Central memory CD8-positive, alpha-beta T cell (primary cell): ENCODE data around the gene C15orf61.
A peak's percentile ranks its signal among the peaks of the same experiment; 100 is the strongest.

ENCODE experiments used
- ATAC-seq: fragments of 150-1000 bp; cut with Tn5 transposase; replicated peaks from 2 replicates; pipeline ENCODE4 v1.10.0; 2022; ENCODE audit warnings: mild to moderate bottlenecking, moderate FRiP score, moderate number of reproducible peaks; ENCODE audit not compliant: poor library complexity, severe bottlenecking; ENCODE audit errors: extremely low read depth
- DNase-seq, 2 donors: peaks; one replicate each; pipeline ENCODE4 v3.0.0; 2021; ENCODE audit warnings: low spot score in 2 of 2
- H3K27ac Mint-ChIP-seq: one replicate; pipeline ENCODE4 v1.8.0; 2022; ENCODE audit warnings: low read depth, mild to moderate bottlenecking, moderate library complexity, mixed read lengths
- H3K27me3 Mint-ChIP-seq: one replicate; pipeline ENCODE4 v1.8.0; 2022; ENCODE audit warnings: mixed read lengths
- H3K36me3 Mint-ChIP-seq: one replicate; pipeline ENCODE4 v1.8.0; 2022; ENCODE audit warnings: mild to moderate bottlenecking, moderate library complexity, mixed read lengths; ENCODE audit not compliant: insufficient read depth
- H3K4me1 Mint-ChIP-seq: one replicate; pipeline ENCODE4 v1.8.0; 2022; ENCODE audit warnings: mixed read lengths
- H3K4me3 Mint-ChIP-seq: one replicate; pipeline ENCODE4 v1.8.0; 2022; ENCODE audit warnings: mild to moderate bottlenecking, moderate library complexity, mixed read lengths
- H3K9me3 Mint-ChIP-seq: one replicate; pipeline ENCODE4 v1.8.0; 2022; ENCODE audit warnings: mixed read lengths

C15orf61 gene

GRCh38 chr15:67547064-67547463, 26.1 kb downstream of the C15orf61 start:
- no peak for DNase-seq
- Mint-ChIP-seq H3K4me3 (no peak overlapping the region), H3K36me3 (peaks cover 9% of the 10 kb centered on the region), H3K9me3 (no peaks in the 10 kb centered on the region), H3K27me3 (no peaks in the 10 kb centered on the region), H3K27ac (no peak overlapping the region), H3K4me1 (peaks cover 29% of the 10 kb centered on the region)
- no peak for ATAC-seq

DNA sequence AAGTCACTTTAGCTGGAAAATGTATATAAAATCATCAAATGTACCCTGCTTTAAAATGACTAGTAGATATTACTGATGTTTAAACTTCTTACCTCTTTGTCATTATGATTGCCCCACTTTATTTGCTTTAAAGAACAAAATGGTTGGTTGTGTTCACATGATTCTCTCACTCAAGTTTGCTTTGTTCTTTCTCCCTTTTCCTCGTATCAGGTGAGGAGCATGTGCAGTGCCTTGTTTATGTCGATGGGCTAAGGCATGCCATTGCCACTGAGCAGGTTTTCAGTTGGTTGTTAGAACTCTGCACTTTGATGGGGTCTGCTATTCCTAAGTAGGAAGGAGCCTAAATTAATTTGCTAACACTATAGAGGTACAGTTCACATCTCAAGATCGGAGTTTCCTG, 26.9 kb downstream of the C15orf61 start:
- no peaks in the 10 kb centered on the region for H3K9me3 Mint-ChIP-seq
- DNase-seq (no peak), ATAC-seq (no peak)
- no peaks in the 10 kb centered on the region for H3K27me3 Mint-ChIP-seq
- H3K4me3 Mint-ChIP-seq = no peak overlapping the region
- no peak overlapping the region for H3K27ac Mint-ChIP-seq
- H3K4me1 Mint-ChIP-seq = peaks cover 28% of the 10 kb centered on the region
- peaks cover 9% of the 10 kb centered on the region for H3K36me3 Mint-ChIP-seq

GRCh38 chr15:67548236-67548852, 27.4 kb downstream of the C15orf61 start:
- Mint-ChIP-seq H3K27ac (no peak overlapping the region), H3K4me1 (peaks cover 23% of the 10 kb centered on the region)
- no peak for DNase-seq

DNA sequence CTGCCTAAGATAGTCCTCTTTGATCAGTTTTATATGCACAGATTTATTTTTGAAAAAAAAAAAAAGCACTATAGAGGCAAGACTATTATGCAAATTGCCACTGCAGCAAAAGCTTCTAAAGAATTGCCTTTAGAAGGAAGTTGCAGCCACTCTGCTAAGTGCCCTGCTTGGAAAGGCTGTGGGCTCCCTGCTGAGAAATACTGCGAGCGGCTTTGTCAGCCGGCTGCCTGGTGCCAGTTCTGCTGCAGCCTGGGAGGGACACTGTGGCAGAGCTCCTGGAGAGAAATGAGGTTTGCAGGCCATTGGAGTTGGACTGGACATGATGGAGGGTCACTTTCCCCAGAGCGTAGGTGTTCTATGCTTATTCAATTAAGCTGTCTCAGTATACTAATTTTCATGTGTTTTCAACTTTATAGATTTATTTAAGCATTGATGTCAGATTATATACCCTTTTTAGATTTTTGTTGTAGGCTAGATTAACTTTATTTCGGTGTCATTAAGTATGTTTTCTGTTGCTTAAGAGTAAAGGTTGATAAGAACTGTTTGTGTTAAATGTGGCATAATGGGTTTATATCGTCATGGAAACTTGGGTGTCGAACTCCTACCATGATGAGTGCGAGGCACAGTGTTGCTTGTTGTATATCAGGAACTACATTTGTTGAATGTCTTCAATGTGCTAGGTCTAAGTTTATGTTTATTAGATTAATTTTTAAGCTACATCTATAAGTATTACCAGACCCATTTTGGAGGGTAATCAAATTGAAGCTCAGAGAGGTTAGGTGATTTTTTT, 28.1 kb downstream of the C15orf61 start:
- no peaks in the 10 kb centered on the region for H3K9me3 Mint-ChIP-seq

More at GRCh38 chr15:67548236-67548852, 27.4 kb downstream of the C15orf61 start:
- peaks cover 8% of the 10 kb centered on the region for H3K36me3 Mint-ChIP-seq
- no peaks in the 10 kb centered on the region for H3K9me3 Mint-ChIP-seq
- no peaks in the 10 kb centered on the region for H3K27me3 Mint-ChIP-seq
- ATAC-seq = no peak
- H3K4me3 Mint-ChIP-seq = no peak overlapping the region

DNA sequence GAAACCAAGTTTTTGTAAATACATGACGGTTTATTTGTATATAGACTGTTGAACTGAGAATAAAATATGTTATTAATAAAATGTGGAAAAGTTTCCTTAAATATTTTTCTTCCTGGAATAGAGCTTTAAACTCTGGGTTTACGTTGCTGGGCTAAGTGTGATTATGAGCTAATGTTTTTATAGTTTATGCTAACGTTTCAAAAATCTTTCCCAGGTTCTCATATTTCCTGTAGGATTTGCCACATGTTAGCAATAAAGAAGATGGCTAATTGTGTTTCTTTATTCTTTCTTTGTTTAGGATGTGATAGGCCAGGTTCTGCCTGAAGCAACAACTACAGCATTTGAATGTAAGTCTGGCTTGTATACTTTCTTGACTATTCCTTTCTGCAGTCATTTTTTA, 28.8 kb downstream of the C15orf61 start:
- peaks cover 12% of the 10 kb centered on the region for H3K4me1 Mint-ChIP-seq
- peaks cover 9% of the 10 kb centered on the region for H3K36me3 Mint-ChIP-seq
- no peak overlapping the region for H3K27ac Mint-ChIP-seq
- DNase-seq = no peak
- H3K4me3 Mint-ChIP-seq = no peak overlapping the region
- no peaks in the 10 kb centered on the region for H3K9me3 Mint-ChIP-seq
- no peaks in the 10 kb centered on the region for H3K27me3 Mint-ChIP-seq
- ATAC-seq = no peak

More for the DNA sequence above, 28.1 kb downstream of the C15orf61 start:
- DNase-seq (no peak), ATAC-seq (no peak)
- no peak overlapping the region for H3K27ac Mint-ChIP-seq
- no peaks in the 10 kb centered on the region for H3K27me3 Mint-ChIP-seq
- H3K4me1 Mint-ChIP-seq = peaks cover 16% of the 10 kb centered on the region
- H3K4me3 Mint-ChIP-seq = no peak overlapping the region
- peaks cover 7% of the 10 kb centered on the region for H3K36me3 Mint-ChIP-seq

DNA sequence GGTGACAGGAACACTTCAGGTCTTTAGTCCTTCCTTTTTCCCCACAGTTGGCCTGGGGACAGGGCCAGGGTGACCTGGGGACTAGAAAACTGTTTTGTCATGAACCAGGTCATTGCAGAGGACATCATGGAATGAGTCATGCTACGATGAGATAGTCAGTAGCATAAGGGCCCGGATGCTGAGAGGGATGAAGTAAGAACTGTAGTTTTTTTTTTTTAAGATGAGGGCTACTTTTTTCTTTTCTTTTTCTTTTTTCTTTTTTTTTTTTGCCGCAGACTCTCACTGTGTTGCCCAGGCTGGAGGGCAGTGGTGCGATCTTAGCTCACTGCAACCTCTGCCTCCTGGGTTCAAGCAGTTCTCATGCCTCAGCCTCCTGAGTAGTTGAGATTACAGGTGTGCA, 29.6 kb downstream of the C15orf61 start:
- H3K27me3 Mint-ChIP-seq = no peaks in the 10 kb centered on the region
- H3K4me3 Mint-ChIP-seq = no peak overlapping the region
- peaks cover 9% of the 10 kb centered on the region for H3K36me3 Mint-ChIP-seq
- DNase-seq (no peak), ATAC-seq (no peak)
- peaks cover 11% of the 10 kb centered on the region for H3K4me1 Mint-ChIP-seq
- H3K9me3 Mint-ChIP-seq = no peaks in the 10 kb centered on the region
- no peak overlapping the region for H3K27ac Mint-ChIP-seq

GRCh38 chr15:67551207-67551743, 30.3 kb downstream of the C15orf61 start:
- peaks cover 9% of the 10 kb centered on the region for H3K36me3 Mint-ChIP-seq
- no peak overlapping the region for H3K27ac Mint-ChIP-seq
- DNase-seq (no peak), ATAC-seq (no peak)
- H3K4me1 Mint-ChIP-seq = peaks cover 15% of the 10 kb centered on the region
- no peak overlapping the region for H3K4me3 Mint-ChIP-seq
- no peaks in the 10 kb centered on the region for H3K9me3 Mint-ChIP-seq
- no peaks in the 10 kb centered on the region for H3K27me3 Mint-ChIP-seq

DNA sequence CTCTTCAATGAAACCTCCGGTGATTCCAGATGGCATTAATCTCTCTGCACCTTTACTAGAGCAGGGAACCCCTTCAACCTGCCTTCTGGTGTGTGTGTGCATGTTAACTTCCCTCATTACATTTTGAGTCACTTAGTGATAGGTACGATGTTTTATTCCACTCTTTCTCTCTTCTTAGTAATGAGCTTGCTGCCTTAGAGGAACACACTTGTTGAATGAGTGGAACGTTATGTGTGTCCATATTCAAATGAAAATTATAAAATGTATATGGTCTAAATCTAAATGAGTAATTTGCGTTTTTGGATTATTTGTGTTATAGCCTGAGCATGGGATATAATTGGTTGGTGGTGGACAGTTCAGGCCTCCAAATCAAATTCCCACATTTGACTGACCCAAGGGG, 33.6 kb downstream of the C15orf61 start:
- peaks cover 33% of the 10 kb centered on the region for H3K4me1 Mint-ChIP-seq
- H3K9me3 Mint-ChIP-seq = no peaks in the 10 kb centered on the region

GRCh38 chr15:67556976-67557570, 36.1 kb downstream of the C15orf61 start:
- peak; percentile 28 for ATAC-seq
- Mint-ChIP-seq H3K27ac (no peak overlapping the region), H3K36me3 (peaks cover 10% of the 10 kb centered on the region), H3K27me3 (no peaks in the 10 kb centered on the region), H3K9me3 (no peaks in the 10 kb centered on the region), H3K4me3 (no peak overlapping the region), H3K4me1 (peaks cover 33% of the 10 kb centered on the region)
- DNase-seq = no peak

More for the DNA sequence above, 33.6 kb downstream of the C15orf61 start:
- Mint-ChIP-seq H3K4me3 (no peak overlapping the region), H3K27ac (no peak overlapping the region), H3K27me3 (no peaks in the 10 kb centered on the region), H3K36me3 (peaks cover 10% of the 10 kb centered on the region)
- ATAC-seq = no peak
- DNase-seq = no peak

- Mint-ChIP-seq H3K9me3 (no peaks in the 10 kb centered on the region), H3K27me3 (no peaks in the 10 kb centered on the region), H3K36me3 (peaks cover 10% of the 10 kb centered on the region), H3K4me3 (no peak overlapping the region), H3K27ac (no peak overlapping the region), H3K4me1 (peaks cover 39% of the 10 kb centered on the region)
- ATAC-seq (no peak), DNase-seq (no peak)
These were observed 37.6 kb downstream of the C15orf61 start for GRCh38 chr15:67558502-67558901.

- no peak overlapping the region for H3K4me3 Mint-ChIP-seq
- no peaks in the 10 kb centered on the region for H3K27me3 Mint-ChIP-seq
- H3K4me1 Mint-ChIP-seq = peaks cover 43% of the 10 kb centered on the region
- H3K36me3 Mint-ChIP-seq = peaks cover 8% of the 10 kb centered on the region
- ATAC-seq (no peak), DNase-seq (no peak)
- H3K27ac Mint-ChIP-seq = no peak overlapping the region
- no peaks in the 10 kb centered on the region for H3K9me3 Mint-ChIP-seq
These were observed 38.2 kb downstream of the C15orf61 start for GRCh38 chr15:67559158-67559557.

DNA sequence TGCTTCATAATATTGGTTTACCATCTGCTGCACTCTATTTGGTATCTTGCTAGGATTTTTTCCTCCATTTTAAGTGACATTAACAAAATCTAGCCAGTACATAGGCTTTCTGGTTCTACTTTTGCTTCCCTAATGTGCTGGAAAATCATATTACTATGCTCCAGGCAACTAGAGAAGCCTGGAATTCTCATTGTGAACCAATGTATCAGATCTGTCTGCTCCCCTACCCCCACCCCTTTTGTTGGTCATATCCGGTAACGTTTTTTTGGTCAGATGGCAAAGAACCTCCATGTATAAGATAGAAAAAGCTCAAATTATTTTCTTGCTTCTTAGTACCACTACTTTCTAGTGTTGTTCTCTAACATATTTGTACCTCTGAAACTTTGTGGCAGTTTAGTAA, 38.6 kb downstream of the C15orf61 start:
- Mint-ChIP-seq H3K27me3 (no peaks in the 10 kb centered on the region), H3K27ac (no peak overlapping the region), H3K4me3 (no peak overlapping the region), H3K36me3 (peaks cover 7% of the 10 kb centered on the region), H3K9me3 (no peaks in the 10 kb centered on the region), H3K4me1 (peaks cover 46% of the 10 kb centered on the region)
- ATAC-seq = no peak
- no peak for DNase-seq
